ENCODE measurements around the gene GNAZ.

The GNAZ gene

DNA sequence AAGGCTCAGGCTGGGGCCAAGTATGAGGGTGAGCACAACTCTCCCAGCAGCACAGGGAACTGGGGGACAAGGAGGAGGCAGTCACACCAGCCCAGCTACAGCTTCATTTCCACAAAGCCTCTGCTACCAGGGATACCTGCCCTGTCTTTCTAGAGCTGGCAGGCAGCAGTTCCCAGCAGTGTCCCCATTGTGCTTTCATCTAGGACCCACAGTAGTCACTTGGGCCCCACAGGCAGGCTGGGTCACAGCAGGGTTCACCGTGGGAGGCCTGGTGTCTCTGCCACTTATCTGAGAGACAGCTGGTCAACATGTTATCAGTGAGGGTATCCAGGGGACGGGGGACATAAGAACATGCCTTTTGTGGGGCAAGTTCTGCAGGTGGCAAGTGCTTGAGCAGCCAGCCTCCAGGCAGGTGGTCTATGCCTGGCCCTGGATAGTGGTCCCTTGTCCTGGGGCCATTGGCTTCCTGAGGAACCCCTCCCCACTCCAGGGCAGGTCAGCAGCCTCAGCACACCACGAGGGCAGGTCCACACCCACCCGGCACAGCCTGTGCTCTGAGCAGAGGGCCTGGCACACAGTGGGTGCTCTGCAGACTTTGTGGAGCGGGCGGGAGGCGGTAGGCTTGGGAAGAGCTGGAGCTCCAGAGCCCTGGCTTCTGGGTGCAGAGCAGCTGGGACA lies 29.9 kb downstream of the GNAZ start:
- H3K36me3 ChIP-seq (ENCODE audit: insufficient read depth, low read length), result no peaks in the 10 kb centered on the region
- H3K4me1 ChIP-seq (ENCODE audit: insufficient read depth, low read length), result peaks cover 19% of the 10 kb centered on the region
- no peak overlapping the region for H3K27ac ChIP-seq (ENCODE audit: low read depth, low read length)
- no peaks in the 10 kb centered on the region for H3K27me3 ChIP-seq (ENCODE audit: control insufficient read depth in 1 of 2, insufficient read depth in 2 of 2, low read length in 2 of 2)
- H3K9me3 ChIP-seq (ENCODE audit: low read length), result no peaks in the 10 kb centered on the region
- no peak overlapping the region for H3K9ac ChIP-seq (ENCODE audit: low read length)
- H3K4me3 ChIP-seq (ENCODE audit: low read depth in 1 of 2, low read length in 2 of 2), result no peak overlapping the region

DNA sequence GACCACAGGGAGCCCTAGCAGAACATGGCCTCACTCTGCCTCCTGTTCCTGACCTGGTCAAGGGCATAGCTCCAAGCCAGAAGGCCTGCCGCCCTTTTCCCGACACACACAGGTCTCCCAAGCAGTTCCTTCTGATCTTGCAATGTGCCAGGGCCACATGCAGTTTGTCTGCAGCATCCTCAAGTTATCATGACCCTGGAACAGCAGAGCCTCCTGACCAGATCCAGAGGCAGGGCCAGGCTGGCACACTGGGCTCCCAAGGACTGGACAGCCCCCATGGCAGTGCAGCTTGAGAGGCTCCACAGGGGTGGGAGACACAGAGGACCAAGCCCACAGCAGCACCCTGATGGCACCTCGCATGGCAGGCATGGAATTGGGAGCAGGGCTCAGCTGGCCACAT lies 31.2 kb downstream of the GNAZ start:
- Histone ChIP-seq H3K27ac (ENCODE audit: low read depth, low read length) (no peak overlapping the region), H3K4me3 (ENCODE audit: low read depth in 1 of 2, low read length in 2 of 2) (no peak overlapping the region), H3K4me1 (ENCODE audit: insufficient read depth, low read length) (peaks cover 19% of the 10 kb centered on the region), H3K27me3 (ENCODE audit: control insufficient read depth in 1 of 2, insufficient read depth in 2 of 2, low read length in 2 of 2) (no peaks in the 10 kb centered on the region), H3K36me3 (ENCODE audit: insufficient read depth, low read length) (no peaks in the 10 kb centered on the region), H3K9me3 (ENCODE audit: low read length) (no peaks in the 10 kb centered on the region), H3K9ac (ENCODE audit: low read length) (no peak overlapping the region)

DNA sequence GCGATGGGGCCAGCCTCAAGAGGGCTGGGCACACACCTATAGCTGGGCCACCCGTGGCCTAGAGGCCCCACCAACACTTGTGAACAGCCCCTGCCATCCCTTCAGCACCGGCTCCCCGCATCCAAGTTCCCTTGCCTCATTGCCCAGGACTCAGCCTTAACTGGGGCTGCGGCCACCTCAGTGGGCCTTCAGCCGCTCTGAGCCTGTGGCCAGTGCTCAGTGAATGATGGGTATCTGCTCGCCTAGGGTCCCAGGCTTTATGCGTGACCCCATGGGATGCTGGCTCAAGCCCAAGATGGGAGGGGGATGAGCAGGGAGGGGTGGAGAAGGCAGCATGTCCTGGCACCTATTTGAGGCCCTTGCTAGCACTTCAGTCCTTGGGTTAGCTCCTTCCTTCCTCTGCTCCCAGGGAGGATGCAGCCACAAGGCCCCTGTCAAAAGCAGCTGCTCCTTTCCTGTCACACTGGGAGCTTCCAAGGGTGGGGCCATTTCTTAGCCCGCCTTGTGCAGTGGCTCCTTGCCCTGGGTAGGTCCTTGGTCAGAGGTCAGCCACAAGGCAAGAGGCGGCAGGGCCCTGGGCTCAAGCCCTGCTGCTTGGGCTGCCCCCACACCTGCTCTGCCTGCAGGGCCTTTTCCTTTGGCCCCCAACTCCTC lies 31.8 kb downstream of the GNAZ start:
- Histone ChIP-seq H3K4me1 (ENCODE audit: insufficient read depth, low read length) (peaks cover 19% of the 10 kb centered on the region), H3K9ac (ENCODE audit: low read length) (no peak overlapping the region), H3K9me3 (ENCODE audit: low read length) (no peaks in the 10 kb centered on the region), H3K27me3 (ENCODE audit: control insufficient read depth in 1 of 2, insufficient read depth in 2 of 2, low read length in 2 of 2) (no peaks in the 10 kb centered on the region), H3K4me3 (ENCODE audit: low read depth in 1 of 2, low read length in 2 of 2) (no peak overlapping the region), H3K27ac (ENCODE audit: low read depth, low read length) (no peak overlapping the region), H3K36me3 (ENCODE audit: insufficient read depth, low read length) (no peaks in the 10 kb centered on the region)

DNA sequence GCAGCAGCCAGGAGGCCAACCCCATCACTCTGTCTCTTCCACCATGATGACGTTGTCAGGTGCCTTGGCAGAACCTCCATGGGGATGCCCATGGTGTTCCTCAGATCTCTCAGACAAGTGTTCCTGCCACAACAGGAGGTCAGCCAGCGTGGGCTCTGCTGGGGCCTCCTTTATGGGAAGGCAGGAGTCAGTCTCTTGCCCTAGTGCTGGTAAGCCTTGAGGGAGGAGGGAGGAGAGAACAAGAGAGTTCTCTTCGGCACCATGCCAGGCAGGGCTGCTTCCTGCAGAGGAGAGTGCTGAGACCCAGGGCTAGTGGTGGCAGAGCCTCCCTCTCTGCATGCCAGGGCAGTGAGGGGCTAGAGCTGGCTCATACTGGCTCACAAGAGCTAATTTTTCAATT lies 32.5 kb downstream of the GNAZ start:
- H3K36me3 ChIP-seq (ENCODE audit: insufficient read depth, low read length), result no peaks in the 10 kb centered on the region
- H3K27me3 ChIP-seq (ENCODE audit: control insufficient read depth in 1 of 2, insufficient read depth in 2 of 2, low read length in 2 of 2), result no peaks in the 10 kb centered on the region
- H3K4me3 ChIP-seq (ENCODE audit: low read depth in 1 of 2, low read length in 2 of 2), result no peak overlapping the region
- H3K4me1 ChIP-seq (ENCODE audit: insufficient read depth, low read length), result peaks cover 19% of the 10 kb centered on the region
- H3K9me3 ChIP-seq (ENCODE audit: low read length), result no peaks in the 10 kb centered on the region
- H3K9ac ChIP-seq (ENCODE audit: low read length), result no peak overlapping the region
- H3K27ac ChIP-seq (ENCODE audit: low read depth, low read length), result no peak overlapping the region

DNA sequence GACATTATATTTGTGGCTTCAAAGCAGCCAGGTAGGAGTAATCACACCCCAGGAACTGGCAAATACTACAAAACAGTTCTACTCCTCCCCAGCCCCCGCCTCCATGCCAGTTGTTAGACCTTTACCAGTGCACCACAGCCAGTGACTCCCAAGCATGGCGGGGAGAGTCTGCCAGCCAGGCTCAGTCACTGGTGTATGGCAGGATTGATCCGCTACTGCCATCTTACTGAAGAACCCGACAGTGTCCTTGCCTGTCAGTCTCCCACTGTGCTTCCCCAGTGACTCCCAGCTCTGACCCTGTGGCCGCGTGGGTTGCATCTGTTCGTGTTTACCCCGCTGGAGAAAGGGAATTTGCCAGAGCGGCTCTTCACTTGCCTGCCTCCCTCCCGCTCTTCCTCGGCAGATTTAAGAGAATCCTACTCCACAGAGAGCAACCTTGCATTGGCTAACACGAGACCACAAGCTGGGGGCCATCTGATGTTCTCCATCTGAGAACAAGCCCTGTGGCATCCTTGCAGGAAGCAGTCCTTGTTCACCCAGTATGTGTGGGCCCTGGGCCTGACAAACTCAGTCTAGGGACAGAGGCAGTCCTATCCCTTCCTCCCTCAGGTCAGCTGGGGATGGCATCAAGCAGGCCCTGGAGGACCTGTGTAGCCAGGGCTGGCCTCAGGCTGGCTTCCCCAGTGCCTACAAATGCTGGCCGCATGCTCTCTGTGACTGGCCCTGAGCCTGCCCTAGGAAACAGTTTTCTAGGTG lies 33.1 kb downstream of the GNAZ start:
- Histone ChIP-seq H3K9me3 (ENCODE audit: low read length) (no peaks in the 10 kb centered on the region), H3K36me3 (ENCODE audit: insufficient read depth, low read length) (no peaks in the 10 kb centered on the region), H3K4me3 (ENCODE audit: low read depth in 1 of 2, low read length in 2 of 2) (no peak overlapping the region), H3K4me1 (ENCODE audit: insufficient read depth, low read length) (peaks cover 14% of the 10 kb centered on the region), H3K27me3 (ENCODE audit: control insufficient read depth in 1 of 2, insufficient read depth in 2 of 2, low read length in 2 of 2) (no peaks in the 10 kb centered on the region), H3K27ac (ENCODE audit: low read depth, low read length) (no peak overlapping the region), H3K9ac (ENCODE audit: low read length) (no peak overlapping the region)

DNA sequence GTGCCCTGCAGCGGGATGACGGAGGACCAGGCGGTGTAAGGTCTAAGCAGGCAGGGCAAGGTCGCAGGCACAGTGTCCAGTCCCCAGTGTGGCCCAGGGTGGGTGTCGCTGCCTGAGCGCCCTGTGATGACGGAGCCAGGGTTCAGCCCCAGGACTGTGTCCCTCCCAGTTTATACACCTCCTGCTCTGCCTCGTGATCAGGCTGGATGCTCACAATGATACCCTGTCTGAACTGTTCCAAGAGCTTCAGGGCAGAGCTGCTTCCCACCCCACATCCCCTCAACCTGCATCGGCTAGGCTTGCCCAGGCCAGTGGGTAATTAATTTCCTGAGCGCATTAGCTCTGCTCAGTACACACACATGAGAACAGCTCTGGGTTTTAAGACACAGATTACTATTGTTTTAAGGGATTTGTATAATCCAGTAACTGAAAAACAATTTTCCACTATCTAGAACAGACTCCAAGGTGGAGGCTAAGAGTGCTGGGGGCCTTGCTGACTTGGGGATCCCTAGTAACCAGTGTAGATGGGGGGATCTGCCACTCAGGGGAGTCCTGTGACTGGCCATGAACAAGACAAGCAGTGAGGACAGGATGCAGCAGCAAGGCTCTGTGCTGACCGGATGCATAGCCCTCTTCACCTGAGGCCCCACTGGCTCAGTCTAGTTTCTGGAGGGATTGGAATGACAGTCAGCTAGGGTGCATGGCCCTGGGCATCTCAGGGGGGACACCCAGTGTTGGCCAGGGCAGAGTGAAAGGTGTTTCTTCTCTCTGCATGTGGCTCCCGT lies 34.1 kb downstream of the GNAZ start:
- Histone ChIP-seq H3K27me3 (ENCODE audit: control insufficient read depth in 1 of 2, insufficient read depth in 2 of 2, low read length in 2 of 2) (no peaks in the 10 kb centered on the region), H3K4me3 (ENCODE audit: low read depth in 1 of 2, low read length in 2 of 2) (no peak overlapping the region), H3K4me1 (ENCODE audit: insufficient read depth, low read length) (peaks cover 4% of the 10 kb centered on the region), H3K27ac (ENCODE audit: low read depth, low read length) (no peak overlapping the region), H3K36me3 (ENCODE audit: insufficient read depth, low read length) (no peaks in the 10 kb centered on the region), H3K9ac (ENCODE audit: low read length) (no peak overlapping the region), H3K9me3 (ENCODE audit: low read length) (no peaks in the 10 kb centered on the region)

DNA sequence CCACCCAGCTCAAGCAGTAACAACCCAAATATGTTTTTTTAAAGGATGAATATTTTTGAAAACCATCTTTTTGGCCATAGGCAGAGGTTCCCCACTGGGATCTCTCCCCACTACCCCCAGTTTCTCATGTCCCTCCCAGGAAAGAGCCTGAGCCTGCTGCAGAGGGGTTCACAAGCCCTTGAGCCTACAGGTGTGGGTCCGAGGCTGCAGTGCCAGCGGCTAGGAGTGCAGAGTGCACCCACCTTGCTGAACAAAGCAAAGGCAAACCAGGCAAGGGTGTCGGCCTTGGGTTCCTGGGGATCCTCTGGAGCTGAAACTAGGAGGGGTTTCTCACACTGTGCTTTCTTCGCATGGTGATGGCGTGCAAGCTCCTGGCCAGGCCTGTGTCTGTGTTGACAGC lies 35.0 kb downstream of the GNAZ start:
- Histone ChIP-seq H3K27me3 (ENCODE audit: control insufficient read depth in 1 of 2, insufficient read depth in 2 of 2, low read length in 2 of 2) (no peaks in the 10 kb centered on the region), H3K9ac (ENCODE audit: low read length) (no peak overlapping the region), H3K4me3 (ENCODE audit: low read depth in 1 of 2, low read length in 2 of 2) (no peak overlapping the region), H3K9me3 (ENCODE audit: low read length) (no peaks in the 10 kb centered on the region), H3K27ac (ENCODE audit: low read depth, low read length) (no peak overlapping the region), H3K36me3 (ENCODE audit: insufficient read depth, low read length) (no peaks in the 10 kb centered on the region), H3K4me1 (ENCODE audit: insufficient read depth, low read length) (no peaks in the 10 kb centered on the region)

DNA sequence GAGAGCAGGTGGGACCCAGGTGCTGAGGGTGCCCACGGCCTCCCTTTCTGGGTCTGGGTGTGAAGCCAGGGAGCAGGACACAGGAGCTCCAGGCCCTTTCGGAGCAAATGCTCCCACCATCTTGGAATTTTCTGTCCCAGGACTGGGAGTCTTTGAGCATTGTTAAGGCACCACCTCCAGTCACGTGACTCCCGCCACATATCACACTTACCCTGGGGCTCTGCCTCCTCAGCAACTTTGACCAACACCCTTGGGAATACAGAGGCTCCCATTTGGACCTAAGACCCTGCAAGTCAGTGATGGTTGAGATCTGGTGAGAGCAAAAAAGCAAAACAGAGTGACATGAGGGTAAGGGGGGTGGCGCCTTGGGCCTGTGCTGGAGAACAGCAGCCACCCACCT lies 35.6 kb downstream of the GNAZ start:
- H3K27me3 ChIP-seq (ENCODE audit: control insufficient read depth in 1 of 2, insufficient read depth in 2 of 2, low read length in 2 of 2), result no peaks in the 10 kb centered on the region
- H3K4me3 ChIP-seq (ENCODE audit: low read depth in 1 of 2, low read length in 2 of 2), result no peak overlapping the region
- H3K4me1 ChIP-seq (ENCODE audit: insufficient read depth, low read length), result no peaks in the 10 kb centered on the region
- no peak overlapping the region for H3K9ac ChIP-seq (ENCODE audit: low read length)
- H3K36me3 ChIP-seq (ENCODE audit: insufficient read depth, low read length), result no peaks in the 10 kb centered on the region
- H3K27ac ChIP-seq (ENCODE audit: low read depth, low read length), result no peak overlapping the region
- H3K9me3 ChIP-seq (ENCODE audit: low read length), result no peaks in the 10 kb centered on the region

DNA sequence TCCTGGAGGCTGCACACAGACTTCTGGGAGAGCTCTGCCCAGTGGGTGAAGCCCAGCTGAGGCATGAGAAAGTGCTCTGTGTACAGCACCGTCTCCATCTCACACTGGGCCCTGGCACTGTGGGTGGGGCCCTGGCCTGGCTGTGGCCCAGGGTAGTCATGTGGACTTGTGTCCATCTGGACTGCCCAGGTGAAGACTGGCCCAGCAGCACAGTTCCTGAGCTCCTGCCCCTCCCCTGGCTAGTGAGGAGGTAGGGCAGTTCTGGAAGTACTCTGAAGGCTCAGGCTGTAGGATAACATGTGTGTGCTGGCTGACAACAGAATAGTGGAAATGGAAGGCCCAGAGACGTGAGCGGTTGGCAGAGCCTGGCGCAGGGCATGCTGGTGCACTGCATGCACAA lies 36.0 kb downstream of the GNAZ start:
- H3K27ac ChIP-seq (ENCODE audit: low read depth, low read length), result no peak overlapping the region
- no peak overlapping the region for H3K9ac ChIP-seq (ENCODE audit: low read length)
- H3K36me3 ChIP-seq (ENCODE audit: insufficient read depth, low read length), result no peaks in the 10 kb centered on the region
- no peak overlapping the region for H3K4me3 ChIP-seq (ENCODE audit: low read depth in 1 of 2, low read length in 2 of 2)
- H3K9me3 ChIP-seq (ENCODE audit: low read length), result no peaks in the 10 kb centered on the region
- no peaks in the 10 kb centered on the region for H3K4me1 ChIP-seq (ENCODE audit: insufficient read depth, low read length)
- H3K27me3 ChIP-seq (ENCODE audit: control insufficient read depth in 1 of 2, insufficient read depth in 2 of 2, low read length in 2 of 2), result no peaks in the 10 kb centered on the region

DNA sequence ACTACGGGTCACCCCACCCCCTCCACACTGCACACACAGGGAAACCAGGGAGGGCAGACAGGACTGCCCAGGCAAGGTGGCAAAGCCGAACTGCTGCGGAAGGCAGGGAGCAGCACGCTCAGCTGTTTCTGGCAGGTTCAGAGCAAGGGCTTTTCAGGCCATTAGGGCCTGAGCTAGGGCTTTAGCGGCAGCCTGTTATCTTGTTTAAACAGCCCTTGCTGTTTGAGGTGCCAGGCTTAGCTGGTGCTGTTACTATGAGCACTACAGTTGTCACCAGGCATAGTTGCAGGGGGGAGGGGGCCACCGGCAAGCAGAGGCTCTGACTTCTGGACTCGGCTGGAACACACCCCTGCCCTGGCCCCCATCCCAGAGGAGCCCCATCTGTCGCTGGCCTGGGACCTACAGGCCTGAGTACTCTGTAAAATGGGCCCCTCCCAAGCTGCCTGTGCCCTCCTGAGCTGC lies 36.6 kb downstream of the GNAZ start:
- H3K27me3 ChIP-seq (ENCODE audit: control insufficient read depth in 1 of 2, insufficient read depth in 2 of 2, low read length in 2 of 2), result no peaks in the 10 kb centered on the region
- H3K27ac ChIP-seq (ENCODE audit: low read depth, low read length), result no peak overlapping the region
- H3K9me3 ChIP-seq (ENCODE audit: low read length), result no peaks in the 10 kb centered on the region
- no peaks in the 10 kb centered on the region for H3K4me1 ChIP-seq (ENCODE audit: insufficient read depth, low read length)
- no peaks in the 10 kb centered on the region for H3K36me3 ChIP-seq (ENCODE audit: insufficient read depth, low read length)
- H3K9ac ChIP-seq (ENCODE audit: low read length), result no peak overlapping the region
- H3K4me3 ChIP-seq (ENCODE audit: low read depth in 1 of 2, low read length in 2 of 2), result no peak overlapping the region

Data from muscle layer of colon (tissue), 2 donors.